Amniotic epithelial cell (primary cell): ENCODE data around the gene CPSF4L.
A peak's percentile ranks its signal among the peaks of the same experiment; 100 is the strongest.

ENCODE experiments used
- DNase-seq: peaks from one replicate; pipeline ENCODE4 v3.0.0-alpha.2; 2010; ENCODE audit warnings: low read depth

Gene CPSF4L

DNA sequence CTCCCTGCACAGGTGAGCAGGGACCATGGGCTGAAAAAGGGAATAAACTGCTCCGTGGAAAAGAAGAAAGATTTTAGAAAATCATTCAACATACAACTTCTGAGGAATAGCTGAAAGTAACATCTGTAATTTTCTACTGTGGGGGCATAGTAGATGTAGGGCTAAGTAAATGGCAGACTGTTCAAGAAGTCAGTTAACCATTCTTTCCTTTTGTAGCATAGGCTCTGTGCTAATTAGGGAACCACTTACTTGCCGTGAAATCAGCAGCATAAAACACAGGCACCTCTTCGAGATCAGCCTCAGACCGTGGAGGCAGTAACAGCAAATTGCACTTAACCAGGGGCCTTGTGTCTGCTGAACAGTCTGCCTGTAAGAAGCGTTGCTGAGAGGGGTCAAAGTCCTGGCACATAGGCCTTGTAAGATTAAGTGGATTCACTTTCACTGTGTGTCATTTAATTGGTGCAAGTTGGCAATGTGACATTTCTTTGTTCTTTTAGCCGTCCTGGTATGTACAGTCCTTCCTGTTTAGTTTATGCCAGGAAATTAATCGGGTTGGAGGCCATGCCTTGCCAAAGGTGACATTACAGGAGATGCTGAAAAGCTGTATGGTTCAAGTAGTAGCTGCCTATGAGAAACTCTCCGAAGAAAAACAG lies 58.4 kb downstream of the CPSF4L start:
- DNase-seq = no peak

DNA sequence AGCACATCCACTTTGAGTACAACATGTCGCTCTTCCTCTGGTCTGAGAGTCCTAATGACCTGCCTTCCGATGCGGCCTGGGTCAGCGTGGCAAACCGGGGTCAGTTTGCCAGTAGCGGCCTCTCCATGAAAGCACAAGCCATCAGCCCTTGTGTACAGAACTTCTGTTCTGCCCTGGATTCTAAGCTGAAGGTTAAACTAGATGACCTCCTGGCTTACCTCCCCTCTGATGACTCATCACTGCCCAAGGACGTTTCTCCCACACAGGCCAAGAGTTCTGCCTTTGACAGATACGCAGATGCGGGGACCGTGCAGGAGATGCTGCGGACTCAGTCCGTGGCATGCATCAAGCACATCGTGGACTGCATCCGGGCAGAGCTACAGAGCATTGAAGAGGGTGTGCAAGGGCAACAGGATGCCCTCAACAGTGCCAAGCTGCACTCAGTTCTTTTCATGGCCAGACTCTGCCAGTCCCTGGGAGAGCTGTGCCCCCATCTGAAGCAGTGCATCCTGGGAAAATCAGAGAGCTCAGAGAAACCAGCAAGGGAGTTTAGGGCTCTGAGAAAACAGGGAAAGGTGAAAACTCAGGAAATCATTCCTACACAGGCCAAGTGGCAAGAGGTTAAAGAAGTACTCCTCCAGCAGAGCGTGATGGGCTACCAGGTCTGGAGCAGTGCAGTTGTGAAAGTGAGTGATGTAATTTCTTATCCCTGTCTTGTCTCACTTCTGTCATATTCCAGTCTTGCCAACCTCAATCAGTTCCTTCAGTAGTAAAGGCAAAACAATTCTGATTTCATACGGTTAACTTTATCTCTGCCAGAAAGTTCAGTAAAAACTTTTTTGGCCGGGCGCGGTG lies 60.2 kb downstream of the CPSF4L start:
- DNase-seq = peak; percentile 71

GRCh38 chr17:73200476-73200875 lies 61.2 kb downstream of the CPSF4L start:
- no peak for DNase-seq

- DNase-seq = no peak
Observed at GRCh38 chr17:73199751-73200317, 61.8 kb downstream of the CPSF4L start.

DNA sequence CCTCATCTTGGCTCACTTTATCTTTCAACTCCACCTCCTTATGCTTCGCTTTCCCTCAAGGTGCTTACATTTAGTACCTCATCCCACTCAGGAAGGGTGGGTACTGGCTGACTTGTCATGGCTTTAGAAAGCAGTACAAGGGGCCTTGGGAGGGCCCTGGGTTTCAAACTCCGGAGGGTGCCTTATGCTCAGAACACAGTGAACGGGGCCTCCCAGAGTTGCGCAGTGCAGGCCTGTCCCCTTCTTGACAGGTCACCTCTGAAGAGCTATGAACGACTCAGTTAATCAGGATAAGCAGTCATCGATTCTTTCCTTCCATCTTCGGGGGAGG lies 62.8 kb downstream of the CPSF4L start:
- no peak for DNase-seq
